Stimulated activated CD8-positive, alpha-beta memory T cell treated with anti-CD3 and anti-CD28 coated beads, Interleukin-12 subunit alpha, Interleukin-12 subunit beta, amount 100 ng/mL, for 1 hour (primary cell): ENCODE measurements around the gene ARPC2.

Source experiments
- DNase-seq: peaks from one replicate; pipeline ENCODE4 v3.0.0-alpha.2; 2020; ENCODE audit warnings: low read depth

The ARPC2 gene

DNA sequence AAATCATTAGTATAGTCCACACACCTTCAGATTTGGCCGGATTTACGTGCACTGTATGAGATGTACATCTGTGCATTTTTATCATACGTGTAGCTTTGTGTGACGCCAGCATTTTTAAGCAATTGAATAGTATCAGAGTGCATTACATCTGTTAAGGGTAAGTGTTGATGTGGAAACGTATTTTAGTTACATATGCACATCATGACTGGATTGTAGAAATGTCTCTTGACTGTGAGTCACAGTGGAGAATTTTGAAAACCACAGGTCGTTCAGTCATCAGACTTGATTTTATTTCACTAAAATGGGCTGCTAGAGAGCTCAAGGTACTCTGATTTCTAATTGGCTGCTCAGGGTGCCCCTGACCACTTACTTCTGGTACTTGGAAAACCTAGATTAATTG is 38.5 kb downstream of the ARPC2 start:
- DNase-seq: no peak

GRCh38 chr2:218256612-218257350 is 39.8 kb downstream of the ARPC2 start:
- no peak for DNase-seq

GRCh38 chr2:218257390-218257981 is 40.5 kb downstream of the ARPC2 start:
- peak; percentile 48 for DNase-seq

GRCh38 chr2:218259099-218259961 is 42.3 kb downstream of the ARPC2 start:
- no peak for DNase-seq

DNA sequence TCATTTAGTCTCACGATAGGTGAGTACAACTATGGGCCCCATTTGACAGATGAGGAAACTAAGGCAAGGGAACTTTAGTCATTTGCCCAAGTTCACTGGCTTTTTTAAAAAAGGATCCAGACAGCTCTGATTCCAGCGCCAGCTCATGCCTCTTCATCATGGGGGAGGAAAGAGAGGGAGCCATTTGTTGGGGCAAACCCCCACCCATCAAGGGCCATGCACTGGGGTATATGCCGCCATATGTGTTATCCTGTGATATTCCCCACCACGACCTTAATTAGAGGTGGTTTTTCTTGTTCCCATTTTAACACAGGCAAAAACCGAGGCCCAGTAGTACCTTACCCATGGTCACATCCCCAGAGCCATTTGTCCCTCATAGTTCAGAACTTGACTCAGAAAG is 43.2 kb downstream of the ARPC2 start:
- DNase-seq: no peak

DNA sequence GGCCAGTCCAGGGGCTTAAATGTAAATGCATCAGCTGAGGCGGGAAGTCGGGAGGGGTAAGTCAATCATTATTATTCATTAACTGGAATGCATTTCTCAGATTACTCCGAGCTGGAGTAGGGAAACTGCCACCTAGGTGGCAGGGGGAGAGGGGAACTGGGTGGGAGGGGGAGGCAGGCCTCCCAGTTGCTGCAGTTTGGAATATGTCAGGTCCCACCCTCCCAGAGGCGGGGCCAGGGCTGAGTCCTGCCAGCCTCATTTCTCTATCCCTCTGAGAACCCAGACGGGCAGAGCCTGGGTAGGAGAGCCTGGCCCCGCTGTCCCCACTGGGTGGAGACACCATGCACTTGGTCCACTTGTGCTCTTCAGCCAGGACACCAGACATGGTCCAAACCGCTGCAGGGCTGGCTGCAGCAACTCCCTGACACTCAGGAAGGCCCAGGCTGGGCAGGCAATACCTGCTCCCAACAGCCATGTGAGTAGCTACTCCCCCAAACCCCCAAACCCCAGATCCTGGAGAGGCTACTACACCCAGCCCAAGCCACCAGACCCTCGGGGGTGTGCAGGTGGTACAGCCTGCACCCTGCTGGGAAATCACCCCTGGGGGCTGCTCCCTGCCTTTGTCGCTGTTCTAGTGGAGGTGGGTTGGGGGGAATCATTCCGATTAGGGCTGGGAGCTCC is 43.9 kb downstream of the ARPC2 start, which contains the start of gene GPBAR1:
Gene GPBAR1 (plus strand): TSS at position 274 of the 681 bp plus-strand sequence. CDS start 1,710 bp downstream, outside the sequence.
- no peak for DNase-seq

DNA sequence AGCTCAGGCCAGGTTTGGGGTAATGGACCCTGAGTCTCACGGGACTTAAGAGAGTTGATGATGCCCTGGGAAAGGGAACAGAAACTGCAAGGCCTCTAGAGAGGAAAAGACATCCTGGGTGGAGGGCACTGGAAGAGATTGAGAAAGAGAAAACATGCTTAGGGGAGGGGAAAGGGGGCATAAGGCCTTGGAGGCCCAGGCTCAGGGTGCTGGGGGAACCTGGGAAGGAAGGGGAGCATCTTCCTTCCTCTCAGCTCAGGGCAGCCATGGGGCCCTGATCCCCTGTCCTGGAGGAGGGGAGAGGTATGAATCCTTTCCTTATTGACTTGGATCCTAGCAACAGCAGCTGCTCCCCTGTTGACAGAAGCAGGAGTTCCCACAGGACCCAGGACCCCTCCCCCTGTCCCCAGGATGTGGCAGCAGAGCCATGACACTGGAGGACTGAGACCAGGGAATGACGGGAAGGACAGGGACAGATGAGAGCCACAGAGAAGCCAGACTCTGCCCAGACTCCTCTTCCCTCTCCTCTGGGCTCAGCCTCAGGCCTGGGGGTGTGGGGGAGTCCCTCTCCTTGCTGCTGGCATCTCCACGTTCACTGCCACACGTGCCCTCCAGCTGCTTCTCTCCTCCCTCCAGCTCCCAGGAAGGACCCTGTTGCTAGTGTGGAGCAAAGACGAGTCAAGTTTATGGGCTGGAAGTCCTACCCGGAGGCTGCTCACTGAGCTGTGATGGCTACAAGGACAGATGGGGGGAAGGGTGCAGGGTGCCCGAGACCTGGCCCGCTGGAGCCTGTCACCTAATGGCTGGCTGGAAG is 44.6 kb downstream of the ARPC2 start:
- no peak for DNase-seq

- DNase-seq: no peak
These were observed 45.2 kb downstream of the ARPC2 start for GRCh38 chr2:218262237-218262600.

DNA sequence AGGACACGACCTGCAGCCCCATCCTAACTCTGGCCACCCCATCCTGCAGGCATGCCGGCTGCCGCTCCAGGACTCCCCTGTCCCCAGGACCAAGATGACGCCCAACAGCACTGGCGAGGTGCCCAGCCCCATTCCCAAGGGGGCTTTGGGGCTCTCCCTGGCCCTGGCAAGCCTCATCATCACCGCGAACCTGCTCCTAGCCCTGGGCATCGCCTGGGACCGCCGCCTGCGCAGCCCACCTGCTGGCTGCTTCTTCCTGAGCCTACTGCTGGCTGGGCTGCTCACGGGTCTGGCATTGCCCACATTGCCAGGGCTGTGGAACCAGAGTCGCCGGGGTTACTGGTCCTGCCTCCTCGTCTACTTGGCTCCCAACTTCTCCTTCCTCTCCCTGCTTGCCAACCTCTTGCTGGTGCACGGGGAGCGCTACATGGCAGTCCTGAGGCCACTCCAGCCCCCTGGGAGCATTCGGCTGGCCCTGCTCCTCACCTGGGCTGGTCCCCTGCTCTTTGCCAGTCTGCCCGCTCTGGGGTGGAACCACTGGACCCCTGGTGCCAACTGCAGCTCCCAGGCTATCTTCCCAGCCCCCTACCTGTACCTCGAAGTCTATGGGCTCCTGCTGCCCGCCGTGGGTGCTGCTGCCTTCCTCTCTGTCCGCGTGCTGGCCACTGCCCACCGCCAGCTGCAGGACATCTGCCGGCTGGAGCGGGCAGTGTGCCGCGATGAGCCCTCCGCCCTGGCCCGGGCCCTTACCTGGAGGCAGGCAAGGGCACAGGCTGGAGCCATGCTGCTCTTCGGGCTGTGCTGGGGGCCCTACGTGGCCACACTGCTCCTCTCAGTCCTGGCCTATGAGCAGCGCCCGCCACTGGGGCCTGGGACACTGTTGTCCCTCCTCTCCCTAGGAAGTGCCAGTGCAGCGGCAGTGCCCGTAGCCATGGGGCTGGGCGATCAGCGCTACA is 45.9 kb downstream of the ARPC2 start:
- no peak for DNase-seq

GRCh38 chr2:218263817-218264641 is 47.0 kb downstream of the ARPC2 start:
- DNase-seq: no peak

GRCh38 chr2:218264773-218265561 is 48.0 kb downstream of the ARPC2 start:
- DNase-seq: no peak

DNA sequence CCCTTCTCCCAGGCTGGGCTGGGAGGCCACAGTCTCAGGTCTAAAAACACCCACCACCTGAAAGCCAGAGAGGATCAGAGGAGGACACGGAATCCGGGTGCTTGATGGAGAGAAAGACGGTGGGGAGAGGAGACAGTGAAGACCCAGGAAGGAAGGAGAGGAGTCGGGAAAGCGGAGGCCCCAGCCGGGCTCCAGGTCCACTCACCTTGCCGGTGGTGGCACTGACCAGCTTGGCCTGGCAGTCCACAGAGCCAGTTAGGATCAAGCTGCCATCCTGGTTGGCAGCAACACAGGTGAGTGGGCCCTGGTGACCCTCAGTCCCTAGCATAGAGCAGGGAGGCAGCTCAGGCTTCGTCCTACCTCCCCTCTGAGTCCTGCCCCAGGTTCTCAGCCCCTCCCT is 48.6 kb downstream of the ARPC2 start:
- DNase-seq: no peak

DNA sequence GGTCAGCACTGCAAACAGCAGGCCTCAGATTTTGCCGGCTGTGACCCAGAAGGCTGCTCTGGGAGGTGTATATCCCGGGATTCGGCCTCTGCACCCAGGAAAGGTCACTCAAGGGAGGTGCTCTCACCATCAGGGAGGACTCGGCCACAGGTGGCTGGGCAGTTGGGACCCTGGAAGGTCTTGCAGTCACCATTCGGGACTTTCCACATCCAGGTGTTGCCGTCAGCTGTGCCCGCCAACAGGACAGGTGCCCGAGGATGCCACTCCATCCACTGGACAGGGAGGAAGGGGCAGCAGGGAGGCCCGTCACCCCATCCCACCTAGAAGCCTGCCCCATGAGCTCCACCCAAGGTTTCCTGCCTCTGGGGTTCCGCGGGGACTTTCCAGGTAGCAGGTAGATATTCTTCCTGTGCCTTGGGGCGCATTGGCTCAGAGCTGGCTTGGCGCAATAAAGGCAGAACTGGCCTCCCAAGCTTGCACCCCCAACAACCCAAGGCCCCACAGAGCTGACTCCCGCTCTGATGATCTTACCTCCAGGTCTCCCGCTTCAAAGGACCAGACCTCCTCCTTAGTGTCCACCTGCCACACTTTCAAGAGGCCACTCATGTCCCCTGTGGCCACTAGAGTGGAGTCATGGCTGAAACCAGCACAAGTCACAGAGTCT is 49.5 kb downstream of the ARPC2 start:
- no peak for DNase-seq

DNA sequence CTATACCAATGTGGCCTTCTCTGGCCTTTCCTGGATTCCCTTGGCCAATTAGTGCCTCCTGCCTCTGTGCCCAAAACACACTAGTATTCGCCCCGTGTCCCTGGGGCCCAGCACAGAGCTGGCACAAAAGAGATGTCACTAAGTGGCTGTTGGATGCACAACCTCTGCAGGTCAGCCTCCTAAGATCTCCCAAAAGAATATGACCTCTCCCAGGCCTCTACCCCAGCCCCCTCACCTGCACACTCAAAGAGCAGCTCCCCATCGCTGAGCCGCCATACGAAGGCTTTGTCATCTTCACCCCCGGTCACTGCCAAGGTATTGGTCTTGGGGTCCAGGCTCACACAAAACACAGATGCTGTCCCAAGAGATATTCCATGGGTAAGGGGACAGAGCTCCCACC is 50.3 kb downstream of the ARPC2 start:
- no peak for DNase-seq

- peak; percentile 100 for DNase-seq
These were observed 53.1 kb downstream of the ARPC2 start, which contains the start of the genes AAMP and PNKD for GRCh38 chr2:218269900-218270720. TSS of gene AAMP (minus strand) at chr2:218270137. CDS start at chr2:218270086, 51 bp downstream. TSS of gene PNKD (plus strand) at chr2:218270519. CDS start at chr2:218270536, 17 bp downstream.

GRCh38 chr2:218270721-218271486 is 53.9 kb downstream of the ARPC2 start:
- DNase-seq: no peak
